ENCODE measurements around the gene ARHGEF16. TPM values are rescaled to one million over a fixed set of nuclear protein-coding genes. Genes with fewer than 3 reads are reported as not detected.

ARHGEF16 gene
- total and polyA plus RNA-seq, 10 donors, result 0.23 to 1.6 (median 0.84) TPM

GRCh38 chr1:3461934-3462275 lies 7.4 kb downstream of the ARHGEF16 start:
- Histone ChIP-seq H3K4me3 (no peak overlapping the region), H3K27ac (no peak overlapping the region), H3K36me3 (no peaks in the 10 kb centered on the region), H3K9me3 (no peaks in the 10 kb centered on the region), H3K27me3 (replicated peaks in 1 of 7) (peaks cover 0 to 11% (median 0%) of the 10 kb centered on the region in 7 donors), H3K4me1 (peaks cover 0 to 30% (median 10%) of the 10 kb centered on the region in 6 donors)
- no peak for DNase-seq
- TF ChIP-seq POLR2A (IDR thresholded peaks at IDR 0.05) (no peak), CTCF (IDR thresholded peaks at IDR 0.05 in 8 of 11, conservative IDR thresholded peaks at IDR 0.05 in 3 of 11) (no peak), POLR2AphosphoS5 (IDR thresholded peaks at IDR 0.05) (no peak)
- WGBS, 5 donors, result 85 to 91% (median 89%) methylated on average over 5 to 13 of the region's 13 CpGs
- intact Hi-C loops (cut with DNase I; ENCODE audit: low total_unique reads), result no loop called here

DNA sequence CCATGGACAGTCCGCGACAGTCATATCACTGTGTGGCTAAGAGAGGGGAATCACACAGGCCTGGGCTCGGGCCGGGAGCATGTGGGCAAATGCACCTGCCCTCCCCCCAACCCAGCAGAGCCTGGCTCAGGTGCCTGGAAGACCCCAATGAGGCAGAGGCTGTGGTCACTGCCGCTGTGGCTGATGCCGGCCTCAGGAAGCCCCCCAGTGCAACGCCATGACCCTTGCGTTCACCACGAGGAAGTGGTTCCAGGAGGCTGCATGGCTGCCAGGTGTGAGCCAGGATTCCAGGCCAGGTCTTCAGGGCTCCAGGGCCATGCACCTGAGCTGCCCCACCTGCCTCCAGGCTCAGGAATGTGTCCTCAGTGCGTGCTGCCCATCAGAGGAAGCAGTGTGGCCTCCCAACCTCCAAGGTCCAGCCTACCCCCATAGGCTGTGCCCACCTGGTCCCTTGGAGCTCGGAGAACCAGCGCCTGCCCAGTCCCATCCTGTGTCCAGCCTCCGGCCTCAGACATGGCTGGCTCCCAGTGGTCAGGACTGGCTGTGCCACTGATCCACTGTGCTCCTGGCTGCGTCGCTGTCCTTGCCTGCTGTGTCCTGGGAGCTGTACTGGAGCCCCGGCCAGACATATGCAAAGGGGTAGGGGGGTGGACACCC lies 8.0 kb downstream of the ARHGEF16 start:
- Histone ChIP-seq H3K36me3 (no peaks in the 10 kb centered on the region), H3K9me3 (no peaks in the 10 kb centered on the region), H3K4me3 (no peak overlapping the region), H3K27ac (no peak overlapping the region), H3K27me3 (replicated peaks in 1 of 7) (peaks cover 0 to 11% (median 0%) of the 10 kb centered on the region in 7 donors), H3K4me1 (peaks cover 0 to 24% (median 10%) of the 10 kb centered on the region in 6 donors)
- DNase-seq, result peak; percentile 49
- no peak for TF ChIP-seq POLR2A (IDR thresholded peaks at IDR 0.05)
- no peak for TF ChIP-seq CTCF (IDR thresholded peaks at IDR 0.05 in 8 of 11, conservative IDR thresholded peaks at IDR 0.05 in 3 of 11)
- no peak for TF ChIP-seq POLR2AphosphoS5 (IDR thresholded peaks at IDR 0.05)
- 76 to 93% (median 86%) methylated on average over 8 to 16 of the region's 16 CpGs for whole genome bisulfite sequencing, 5 donors
- intact Hi-C loops (cut with DNase I; ENCODE audit: low total_unique reads), result no loop called here

DNA sequence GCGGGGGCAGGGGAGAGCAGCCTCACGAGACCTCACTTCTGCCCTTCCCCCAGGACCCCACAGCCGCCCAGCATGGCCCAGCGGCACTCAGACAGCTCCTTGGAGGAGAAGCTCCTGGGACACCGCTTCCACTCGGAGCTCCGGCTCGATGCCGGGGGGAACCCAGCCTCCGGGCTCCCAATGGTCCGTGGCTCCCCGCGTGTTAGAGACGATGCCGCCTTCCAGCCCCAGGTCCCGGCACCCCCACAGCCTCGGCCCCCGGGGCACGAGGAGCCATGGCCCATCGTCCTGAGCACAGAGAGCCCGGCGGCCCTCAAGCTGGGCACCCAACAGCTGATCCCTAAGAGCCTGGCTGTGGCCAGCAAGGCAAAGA lies 8.5 kb downstream of the ARHGEF16 start:
- no peaks in the 10 kb centered on the region for H3K9me3 ChIP-seq
- no peak overlapping the region for H3K4me3 ChIP-seq
- H3K27ac ChIP-seq, result no peak overlapping the region
- WGBS, 5 donors, result 86 to 97% (median 92%) methylated on average over 9 to 22 of the region's 22 CpGs
- H3K27me3 ChIP-seq (replicated peaks in 1 of 7), result peaks cover 0 to 17% (median 0%) of the 10 kb centered on the region in 7 donors
- no peak for TF ChIP-seq POLR2AphosphoS5 (IDR thresholded peaks at IDR 0.05)
- TF ChIP-seq POLR2A (IDR thresholded peaks at IDR 0.05), result no peak
- TF ChIP-seq CTCF (IDR thresholded peaks at IDR 0.05 in 8 of 11, conservative IDR thresholded peaks at IDR 0.05 in 3 of 11), result no peak
- intact Hi-C loops (cut with DNase I; ENCODE audit: low total_unique reads), result no loop called here
- H3K36me3 ChIP-seq, result no peaks in the 10 kb centered on the region
- peaks cover 0 to 19% (median 7%) of the 10 kb centered on the region in 6 donors for H3K4me1 ChIP-seq
- DNase-seq, result peak; percentile 47

GRCh38 chr1:3463408-3463863 lies 9.0 kb downstream of the ARHGEF16 start:
- peak; percentile 59 for DNase-seq
- Histone ChIP-seq H3K27ac (no peak overlapping the region), H3K9me3 (no peaks in the 10 kb centered on the region), H3K4me3 (no peak overlapping the region), H3K4me1 (peaks cover 0 to 14% (median 5%) of the 10 kb centered on the region in 6 donors), H3K36me3 (no peaks in the 10 kb centered on the region), H3K27me3 (replicated peaks in 1 of 7) (peaks cover 0 to 21% (median 0%) of the 10 kb centered on the region in 7 donors)
- TF ChIP-seq CTCF (IDR thresholded peaks at IDR 0.05 in 8 of 11, conservative IDR thresholded peaks at IDR 0.05 in 3 of 11), result no peak
- TF ChIP-seq POLR2AphosphoS5 (IDR thresholded peaks at IDR 0.05), result no peak
- no peak for TF ChIP-seq POLR2A (IDR thresholded peaks at IDR 0.05)
- 84 to 91% (median 87%) methylated on average over 11 to 20 of the region's 20 CpGs for WGBS, 5 donors
- intact Hi-C loops (cut with DNase I; ENCODE audit: low total_unique reads), result no loop called here

All from spleen (tissue), 11 donors.